Neural progenitor cell (in vitro differentiated cells): Measurements from ENCODE around the gene GPR84. TPM values are rescaled to one million over a fixed set of nuclear protein-coding genes. Genes with fewer than 3 reads are reported as not detected.
A peak's percentile ranks its signal among the peaks of the same experiment; 100 is the strongest.
"Not testable (repeated sequence)": the region's sequence is repeated elsewhere in the genome, so short reads cannot be mapped to it uniquely, and the experiment has no call there.

Experiments used
- DNase-seq: peaks from one replicate; pipeline ENCODE4 v3.0.0-alpha.2; 2016; ENCODE audit warnings: low spot score
- H2AFZ ChIP-seq: fragments of 200-600 bp; sonication (generic); replicated peaks from 2 replicates; pipeline ENCODE4 v1.6.1; 2016; ENCODE audit warnings: antibody characterized with exemption
- H3F3A ChIP-seq: fragments of 200-600 bp; sonication (generic); 2 replicates; pipeline ENCODE4 v1.6.1; 2016; ENCODE audit warnings: antibody characterized with exemption, low read depth
- H3K27ac ChIP-seq: fragments of 200-600 bp; sonication (generic); 2 replicates; pipeline ENCODE4 v1.5.1; 2016; ENCODE audit warnings: mild to moderate bottlenecking
- H3K27me3 ChIP-seq: fragments of 200-600 bp; sonication (generic); 2 replicates; pipeline ENCODE4 v1.6.1; 2016; ENCODE audit warnings: mild to moderate bottlenecking, moderate library complexity
- H3K36me3 ChIP-seq: fragments of 200-600 bp; sonication (generic); 2 replicates; pipeline ENCODE4 v1.5.1; 2016
- H3K4me1 ChIP-seq: fragments of 200-600 bp; sonication (generic); 2 replicates; pipeline ENCODE4 v1.6.1; 2016; ENCODE audit warnings: mixed run types
- H3K4me2 ChIP-seq: fragments of 200-600 bp; sonication (generic); 2 replicates; pipeline ENCODE4 v1.6.1; 2016
- H3K4me3 ChIP-seq: fragments of 200-600 bp; sonication (generic); 2 replicates; pipeline ENCODE4 v1.5.1; 2016
- H3K79me2 ChIP-seq: fragments of 200-600 bp; sonication (generic); 2 replicates; pipeline ENCODE4 v1.6.1; 2016; ENCODE audit warnings: low read depth
- H3K9ac ChIP-seq: fragments of 200-600 bp; sonication (generic); 2 replicates; pipeline ENCODE4 v1.6.1; 2016
- H3K9me3 ChIP-seq: fragments of 200-600 bp; sonication (generic); 2 replicates; pipeline ENCODE4 v1.5.1; 2016; ENCODE audit warnings: low read depth
- H4K20me1 ChIP-seq: fragments of 200-600 bp; sonication (generic); 2 replicates; pipeline ENCODE4 v1.6.1; 2016; ENCODE audit warnings: low read depth
- H3K27ac Mint-ChIP-seq: 3 replicates; pipeline ENCODE4 v1.8.0; 2021; ENCODE audit warnings: mixed read lengths
- H3K27me3 Mint-ChIP-seq: 2 replicates; pipeline ENCODE4 v1.8.0; 2022; ENCODE audit warnings: low read depth, mild to moderate bottlenecking, inconsistent platforms, moderate library complexity, mixed read lengths; ENCODE audit not compliant: insufficient read depth
- H3K36me3 Mint-ChIP-seq: 3 replicates; pipeline ENCODE4 v1.8.0; 2021; ENCODE audit warnings: mixed read lengths
- H3K4me1 Mint-ChIP-seq: 3 replicates; pipeline ENCODE4 v1.8.0; 2021; ENCODE audit warnings: mixed read lengths
- H3K4me3 Mint-ChIP-seq: 3 replicates; pipeline ENCODE4 v1.8.0; 2021; ENCODE audit warnings: mild to moderate bottlenecking, moderate library complexity, mixed read lengths
- H3K9me3 Mint-ChIP-seq: 3 replicates; pipeline ENCODE4 v1.8.0; 2020; ENCODE audit warnings: mixed read lengths
- EZH2 ChIP-seq: fragments of 200-600 bp; sonication (generic); IDR thresholded peaks from 2 replicates; pipeline ENCODE4 v1.6.1; 2017; ENCODE audit warnings: antibody characterized with exemption, mild to moderate bottlenecking, moderate library complexity
- EZH2phosphoT487 ChIP-seq: fragments of 200-600 bp; sonication (generic); IDR thresholded peaks from 2 replicates; pipeline ENCODE4 v1.6.1; 2017; ENCODE audit warnings: antibody characterized with exemption
- total RNA-seq: library from RNA; depleted of rRNA; stranded (reverse); fragments of >200 nt; gene quantifications from 2 replicates; pipeline ENCODE4 v1.2.3, GENCODE V29; 2015; ENCODE audit warnings: low replicate concordance
- TF ChIP-seq, protein P1 (sequence below): fragments of 200-600 bp; sonication (generic); IDR thresholded peaks from 2 replicates; pipeline ENCODE4 v1.5.1; 2017; ENCODE audit warnings: antibody characterized with exemption, mild to moderate bottlenecking

Gene GPR84
- total RNA-seq, 1 donor from 2014 or later, result not detected

DNA sequence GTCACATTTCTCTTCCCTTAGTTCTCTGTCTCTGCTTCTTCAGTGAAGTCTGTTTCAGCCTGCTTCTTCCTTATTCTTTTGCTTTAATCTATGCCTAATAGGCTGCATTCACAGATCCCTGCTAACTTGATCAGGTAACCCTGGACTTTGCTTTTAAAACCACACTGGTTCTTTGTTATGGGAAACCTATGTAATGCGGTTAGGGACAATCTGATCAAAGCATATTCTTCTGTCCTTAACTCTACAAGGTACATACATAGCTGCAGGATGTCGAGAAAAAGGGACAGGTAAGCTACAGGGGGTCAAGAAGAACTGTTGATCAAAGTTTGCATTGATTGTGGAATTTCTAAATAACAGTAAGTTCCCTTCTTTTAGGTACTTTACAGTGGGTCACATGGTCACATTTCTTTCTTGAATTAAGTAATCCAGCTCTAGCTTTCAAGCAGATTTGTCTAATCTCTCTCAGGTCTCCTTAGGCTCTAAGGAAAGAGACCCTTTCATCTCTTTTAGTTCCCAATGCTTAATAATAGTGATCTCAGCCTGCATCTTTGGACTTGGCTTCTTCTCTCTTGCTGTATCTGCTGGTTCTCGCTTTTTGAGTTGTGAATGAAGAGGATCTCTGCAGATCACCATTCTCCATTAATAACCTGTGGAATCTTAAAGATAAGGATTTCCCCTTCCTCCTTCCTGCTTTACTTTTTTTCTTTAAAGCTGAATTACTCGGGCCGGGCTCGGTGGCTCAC lies 35.5 kb downstream of the GPR84 start:
- DNase-seq, result no peak
- peaks cover 36% of the 10 kb centered on the region for H3K4me1 Mint-ChIP-seq
- Histone ChIP-seq H3K4me2 (no peak overlapping the region), H3K4me1 (peaks cover 13% of the 10 kb centered on the region), H3K9me3 (no peaks in the 10 kb centered on the region), H3K9ac (no peak overlapping the region), H3K36me3 (no peaks in the 10 kb centered on the region), H3F3A (peaks cover 26% of the 10 kb centered on the region), H3K79me2 (peaks cover 85% of the 10 kb centered on the region), H3K4me3 (no peak overlapping the region), H3K27me3 (no peaks in the 10 kb centered on the region), H3K27ac (no peak overlapping the region), H2AFZ (no peak overlapping the region), H4K20me1 (peaks cover 6% of the 10 kb centered on the region)
- no peak overlapping the region for H3K4me3 Mint-ChIP-seq
- no peak overlapping the region for H3K27ac Mint-ChIP-seq
- peaks cover 11% of the 10 kb centered on the region for H3K27me3 Mint-ChIP-seq
- H3K9me3 Mint-ChIP-seq, result no peaks in the 10 kb centered on the region
- TF ChIP-seq EZH2 (no peak), EZH2phosphoT487 (no peak)
- TF ChIP-seq, protein P1, sequence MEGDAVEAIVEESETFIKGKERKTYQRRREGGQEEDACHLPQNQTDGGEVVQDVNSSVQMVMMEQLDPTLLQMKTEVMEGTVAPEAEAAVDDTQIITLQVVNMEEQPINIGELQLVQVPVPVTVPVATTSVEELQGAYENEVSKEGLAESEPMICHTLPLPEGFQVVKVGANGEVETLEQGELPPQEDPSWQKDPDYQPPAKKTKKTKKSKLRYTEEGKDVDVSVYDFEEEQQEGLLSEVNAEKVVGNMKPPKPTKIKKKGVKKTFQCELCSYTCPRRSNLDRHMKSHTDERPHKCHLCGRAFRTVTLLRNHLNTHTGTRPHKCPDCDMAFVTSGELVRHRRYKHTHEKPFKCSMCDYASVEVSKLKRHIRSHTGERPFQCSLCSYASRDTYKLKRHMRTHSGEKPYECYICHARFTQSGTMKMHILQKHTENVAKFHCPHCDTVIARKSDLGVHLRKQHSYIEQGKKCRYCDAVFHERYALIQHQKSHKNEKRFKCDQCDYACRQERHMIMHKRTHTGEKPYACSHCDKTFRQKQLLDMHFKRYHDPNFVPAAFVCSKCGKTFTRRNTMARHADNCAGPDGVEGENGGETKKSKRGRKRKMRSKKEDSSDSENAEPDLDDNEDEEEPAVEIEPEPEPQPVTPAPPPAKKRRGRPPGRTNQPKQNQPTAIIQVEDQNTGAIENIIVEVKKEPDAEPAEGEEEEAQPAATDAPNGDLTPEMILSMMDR, result no peak
- H3K36me3 Mint-ChIP-seq, result peaks cover 3% of the 10 kb centered on the region

DNA sequence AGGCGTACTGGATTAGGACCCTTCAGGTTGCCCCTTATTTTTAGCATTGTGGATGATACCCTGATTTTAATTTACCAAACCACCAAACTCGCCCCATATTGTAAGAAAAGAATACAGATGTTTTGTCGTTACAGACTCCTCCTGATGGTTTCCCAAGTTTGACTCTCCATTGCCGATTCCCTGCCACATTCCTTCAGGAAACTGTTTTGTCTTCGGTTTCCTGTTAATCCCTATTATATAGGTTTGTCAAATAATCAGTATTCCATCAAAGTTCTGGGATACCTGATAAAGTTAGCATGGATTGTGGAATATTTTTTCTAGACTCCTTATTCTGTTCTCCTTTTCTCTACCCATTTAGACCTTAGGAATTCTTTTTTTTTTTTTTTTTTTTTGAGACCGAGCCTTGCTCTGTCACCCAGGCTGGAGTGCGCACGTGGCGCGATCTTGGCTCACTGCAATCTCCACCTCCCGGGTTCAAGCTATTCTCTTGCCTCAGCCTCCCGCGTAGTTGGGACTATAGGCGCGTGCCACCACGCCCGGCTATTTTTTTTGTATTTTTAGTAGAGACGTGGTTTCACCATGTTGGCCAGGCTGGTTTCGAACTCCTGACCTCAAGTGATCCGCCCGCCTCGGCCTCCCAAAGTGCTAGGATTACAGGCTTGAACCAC lies 38.7 kb downstream of the GPR84 start:
- DNase-seq, H3K27me3 ChIP-seq, H3K9me3 Mint-ChIP-seq, H3K9me3 ChIP-seq, H4K20me1 ChIP-seq, H3K36me3 Mint-ChIP-seq, H3K36me3 ChIP-seq: not testable (repeated sequence)
- H3F3A ChIP-seq, result peaks cover 22% of the 10 kb centered on the region
- peak overlapping the region; percentile 96 for H3K27ac Mint-ChIP-seq
- peaks cover 11% of the 10 kb centered on the region for H3K27me3 Mint-ChIP-seq
- peak overlapping the region; percentile 5 for H3K27ac ChIP-seq
- peaks cover 35% of the 10 kb centered on the region for H3K4me1 Mint-ChIP-seq
- peak overlapping the region; percentile 76 for H3K4me3 ChIP-seq
- H2AFZ ChIP-seq, result peak overlapping the region; percentile 63
- H3K4me2 ChIP-seq, result peak overlapping the region; percentile 81
- peak overlapping the region; percentile 89 for H3K9ac ChIP-seq
- peaks cover 53% of the 10 kb centered on the region for H3K79me2 ChIP-seq
- H3K4me3 Mint-ChIP-seq, result peak overlapping the region; percentile 99
- peaks cover 13% of the 10 kb centered on the region for H3K4me1 ChIP-seq

DNA sequence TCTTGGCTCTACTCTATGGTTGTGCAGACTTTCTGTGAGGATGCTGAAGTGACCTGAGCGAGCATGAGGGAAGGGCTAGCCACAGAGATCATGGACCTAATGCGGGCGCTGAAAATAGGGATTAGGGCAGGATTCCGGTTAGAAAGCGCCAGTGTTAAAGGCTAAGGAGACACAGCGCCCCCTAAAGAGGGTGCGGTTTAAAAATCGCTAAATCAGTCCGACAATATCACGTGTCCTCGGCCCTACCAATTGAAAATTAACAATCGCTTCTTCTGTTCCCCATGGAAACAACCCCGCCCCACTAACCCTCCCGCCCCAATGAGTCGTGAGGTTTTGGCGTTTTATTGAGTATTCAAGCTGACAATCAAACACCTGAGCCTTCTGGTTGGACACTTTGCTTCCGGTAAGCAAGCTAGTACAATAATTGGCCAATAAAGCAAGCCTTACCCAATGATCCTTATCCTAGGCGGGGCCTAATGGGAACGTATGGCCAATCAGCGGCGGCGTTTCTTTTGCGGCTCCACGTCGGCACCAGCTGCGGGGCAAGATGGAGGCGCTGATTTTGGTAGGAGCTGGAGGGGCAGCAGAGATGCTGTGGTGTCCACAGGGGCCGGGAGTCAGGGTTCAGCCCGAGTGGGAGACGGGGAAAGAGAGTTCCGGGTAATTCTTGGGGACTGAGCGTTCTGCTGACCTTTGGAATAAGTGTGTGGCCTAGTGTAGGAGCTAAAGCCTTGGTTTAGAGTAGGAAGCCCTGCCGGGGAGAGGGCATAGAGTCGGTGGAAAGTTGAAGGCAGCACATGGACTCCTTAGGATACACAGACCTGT lies 39.5 kb downstream of the GPR84 start, which contains the start of gene COPZ1:
TSS of gene COPZ1 (plus strand) at position 515 of the 825 bp plus-strand sequence. CDS start at position 548, 33 bp downstream.
- Histone ChIP-seq H3K4me3 (peak within 1 kb of the TSS; percentile 76), H3K36me3 (no peaks in the 10 kb centered on the region), H3K27ac (peak within 1 kb of the TSS; percentile 5), H3K27me3 (no peaks in the 10 kb centered on the region), H3K4me1 (peaks cover 11% of the 10 kb centered on the region), H3F3A (peaks cover 22% of the 10 kb centered on the region), H2AFZ (peak within 1 kb of the TSS; percentile 98), H3K9ac (peak within 1 kb of the TSS; percentile 89), H4K20me1 (no peaks in the 10 kb centered on the region), H3K4me2 (peak within 1 kb of the TSS; percentile 81), H3K79me2 (peaks cover 46% of the 10 kb centered on the region), H3K9me3 (no peaks in the 10 kb centered on the region)
- no peaks in the 10 kb centered on the region for H3K9me3 Mint-ChIP-seq
- H3K4me1 Mint-ChIP-seq, result peaks cover 31% of the 10 kb centered on the region
- H3K27ac Mint-ChIP-seq, result peak within 1 kb of the TSS; percentile 96
- peaks cover 3% of the 10 kb centered on the region for H3K36me3 Mint-ChIP-seq
- TF ChIP-seq EZH2, result no peak
- TF ChIP-seq EZH2phosphoT487, result no peak
- TF ChIP-seq, protein P1, result peak; percentile 84
- peaks cover 7% of the 10 kb centered on the region for H3K27me3 Mint-ChIP-seq
- peak; percentile 99 for DNase-seq
- peak within 1 kb of the TSS; percentile 99 for H3K4me3 Mint-ChIP-seq
